Prostate gland (tissue), 2 donors: ENCODE data around the gene EP400.

ENCODE experiments used
- CTCF ChIP-seq, 4 experiments: fragments of 200-600 bp in 2 of 4; fragments of 450-650 bp in 2 of 4; sonication (generic) in 2 of 4; IDR thresholded peaks; 1 replicate in 3 of 4; 2 replicates in 1 of 4; pipeline ENCODE4 v1.5.1; 2016 to 2019; ENCODE audit warnings: antibody characterized with exemption in 4 of 4, mild to moderate bottlenecking in 2 of 4, moderate library complexity in 2 of 4
- POLR2AphosphoS5 ChIP-seq: sonication (generic); formaldehyde crosslinking; IDR thresholded peaks from one replicate; pipeline ENCODE4 v1.6.1; 2017; ENCODE audit warnings: antibody characterized with exemption

GRCh38 chr12:131983554-131983953 is 33.8 kb downstream of the EP400 start:
- TF ChIP-seq CTCF (IDR thresholded peaks at IDR 0.05) = no peak
- no peak for TF ChIP-seq POLR2AphosphoS5
